Caco-2 (cell line): ENCODE data around the gene PPP1R12B. TPM values are rescaled to one million over a fixed set of nuclear protein-coding genes. Genes with fewer than 3 reads are reported as not detected.
"Not testable (repeated sequence)": the region's sequence is repeated elsewhere in the genome, so short reads cannot be mapped to it uniquely, and the experiment has no call there.

Experiments
- BruUV-seq: library from RNA; stranded (reverse); fragments of 400-500 nt; replicated peaks from 2 replicates; lab custom pipeline; 2021; lab: Mats Ljungman, UMichigan
- CTCF ChIA-PET: fragments of 300-600 bp; sonication (Branson Sonifier 250); formaldehyde crosslinking; loops from one replicate; lab custom pipeline; 2022; ENCODE audit warnings: antibody characterized with exemption; lab: Charles Lee
- POLR2A ChIA-PET: fragments of 300-600 bp; sonication (Branson Sonifier 250); formaldehyde crosslinking; loops from one replicate; lab custom pipeline; 2022; ENCODE audit warnings: antibody characterized with exemption; lab: Charles Lee
- DNase-seq, 2 experiments: peaks; one replicate each; pipeline versions ENCODE4 v3.0.0 to v3.0.0-alpha.2; 2020 to 2022
- H3K27me3 ChIP-seq: replicated peaks from 2 replicates; pipeline ENCODE4 v1.6.0; 2011; ENCODE audit warnings: low read length; ENCODE audit not compliant: control insufficient read depth, insufficient read depth
- H3K36me3 ChIP-seq: 2 replicates; pipeline ENCODE4 v1.5.1; 2011; ENCODE audit warnings: low read length; ENCODE audit not compliant: control insufficient read depth, insufficient read depth
- H3K4me1 ChIP-seq: fragments of 250-450 bp; sonication (Bioruptor Pico); 2 replicates; pipeline ENCODE4 v1.5.1; 2020; ENCODE audit warnings: mild to moderate bottlenecking
- H3K4me3 ChIP-seq: 2 replicates; pipeline ENCODE4 v1.5.1; 2011; ENCODE audit warnings: low read depth, mild to moderate bottlenecking, control low read depth, low read length
- H3K9me3 ChIP-seq: fragments of 250-450 bp; sonication (Bioruptor Pico); 2 replicates; pipeline ENCODE4 v1.5.1; 2020; ENCODE audit warnings: mild to moderate bottlenecking, moderate library complexity
- H3K27ac Mint-ChIP-seq: one replicate; pipeline ENCODE4 v1.8.0; 2022; ENCODE audit warnings: mixed read lengths; ENCODE audit not compliant: unreplicated experiment
- H3K27me3 Mint-ChIP-seq: one replicate; pipeline ENCODE4 v1.8.0; 2022; ENCODE audit warnings: mixed read lengths; ENCODE audit not compliant: insufficient read depth, unreplicated experiment
- H3K36me3 Mint-ChIP-seq: one replicate; pipeline ENCODE4 v1.8.0; 2022; ENCODE audit warnings: mild to moderate bottlenecking, mixed read lengths; ENCODE audit not compliant: insufficient read depth, unreplicated experiment
- H3K4me1 Mint-ChIP-seq: one replicate; pipeline ENCODE4 v1.8.0; 2022; ENCODE audit warnings: low read depth, mixed read lengths; ENCODE audit not compliant: unreplicated experiment
- H3K4me3 Mint-ChIP-seq: one replicate; pipeline ENCODE4 v1.8.0; 2022; ENCODE audit warnings: mild to moderate bottlenecking, moderate library complexity, mixed read lengths; ENCODE audit not compliant: unreplicated experiment
- H3K9me3 Mint-ChIP-seq: one replicate; pipeline ENCODE4 v1.8.0; 2022; ENCODE audit warnings: mixed read lengths; ENCODE audit not compliant: unreplicated experiment
- intact Hi-C: fragments of 100-400 bp; cut with micrococcal nuclease; formaldehyde crosslinking; loops from one replicate; pipeline ENCODE4 v1.10.0; 2022; ENCODE audit not compliant: unreplicated experiment
- total RNA-seq: library from RNA; stranded (reverse); gene quantifications from 2 replicates; pipeline ENCODE4 v1.2.3, GENCODE V29; 2022
- TF ChIP-seq, protein P1 (sequence below), 2 experiments: fragments of 200-600 bp in 1 of 2; IDR thresholded peaks; 1 replicate in 1 of 2; 2 replicates in 1 of 2; pipeline versions ENCODE4 v1.5.1 to v1.8.0; 2011 to 2022; ENCODE audit warnings: antibody characterized with exemption in 1 of 2, control low read depth in 1 of 2, inconsistent platforms in 1 of 2, low read depth in 1 of 2, low read length in 1 of 2, mild to moderate bottlenecking in 1 of 2, moderate library complexity in 1 of 2; ENCODE audit not compliant: insufficient read depth in 1 of 2, severe bottlenecking in 1 of 2, unreplicated experiment in 1 of 2

PPP1R12B gene
- total RNA-seq, 1 experiment from 2014 or later, result 16.4 TPM

DNA sequence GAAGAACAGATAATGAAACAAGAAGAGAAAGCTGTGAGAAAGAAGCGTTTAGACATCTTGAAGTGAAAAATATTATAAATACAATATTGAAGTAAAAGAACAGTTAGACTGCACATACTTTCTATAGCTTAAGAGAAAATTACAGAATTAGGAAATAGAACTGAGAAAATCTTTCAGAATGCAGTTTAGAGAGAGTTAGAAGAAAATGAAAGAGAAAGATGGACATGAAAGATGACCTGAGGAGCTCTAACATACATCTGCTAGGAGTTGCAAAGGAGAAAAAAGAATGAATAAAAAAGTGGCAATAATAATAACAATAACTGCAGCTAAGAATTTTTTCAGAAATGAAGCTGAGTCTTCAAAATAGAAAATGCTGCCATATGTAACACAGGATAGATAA lies 173.0 kb downstream of the PPP1R12B start:
- H3K36me3 ChIP-seq, H3K9me3 Mint-ChIP-seq, H3K27ac Mint-ChIP-seq, H3K9me3 ChIP-seq, H3K4me3 ChIP-seq, POLR2A ChIA-PET, H3K27me3 ChIP-seq, intact Hi-C loops, BruUV-seq, H3K4me1 Mint-ChIP-seq, H3K4me1 ChIP-seq, CTCF ChIA-PET, H3K4me3 Mint-ChIP-seq, H3K36me3 Mint-ChIP-seq, H3K27me3 Mint-ChIP-seq, DNase-seq: not testable (repeated sequence)

DNA sequence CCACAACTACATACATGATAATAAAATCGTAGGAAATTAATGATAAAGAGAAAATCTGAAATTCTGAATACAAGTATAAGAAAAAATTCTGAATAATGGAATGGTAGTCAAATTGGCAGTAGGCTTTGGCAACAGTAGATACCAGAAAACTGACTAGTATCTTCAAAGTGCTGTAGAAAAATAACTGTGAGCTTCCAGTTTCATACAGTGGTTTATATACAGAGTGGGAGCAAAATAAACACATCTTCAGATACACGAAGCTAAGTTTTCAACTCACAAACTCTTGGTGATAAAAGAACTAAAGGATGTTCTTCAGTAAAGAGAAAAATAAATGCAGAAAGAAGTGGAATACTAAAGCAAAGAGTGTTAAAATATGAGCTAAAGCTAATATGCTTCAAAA lies 173.4 kb downstream of the PPP1R12B start:
- no peaks in the 10 kb centered on the region for H3K27me3 Mint-ChIP-seq
- no TSS peak for BruUV-seq
- Histone ChIP-seq H3K36me3 (no peaks in the 10 kb centered on the region; the same call in 1 of the 2 replicates), H3K9me3 (no peaks in the 10 kb centered on the region), H3K27me3 (no peaks in the 10 kb centered on the region), H3K4me3 (no peak overlapping the region), H3K4me1 (no peaks in the 10 kb centered on the region)
- intact Hi-C loops, result no loop called here
- no peak for DNase-seq
- no peak overlapping the region for H3K27ac Mint-ChIP-seq
- ChIA-PET CTCF (no interaction called here), POLR2A (no interaction called here)
- H3K9me3 Mint-ChIP-seq, result no peaks in the 10 kb centered on the region
- H3K36me3 Mint-ChIP-seq, result no peaks in the 10 kb centered on the region
- H3K4me1 Mint-ChIP-seq, result peaks cover 7% of the 10 kb centered on the region
- TF ChIP-seq, protein P1, sequence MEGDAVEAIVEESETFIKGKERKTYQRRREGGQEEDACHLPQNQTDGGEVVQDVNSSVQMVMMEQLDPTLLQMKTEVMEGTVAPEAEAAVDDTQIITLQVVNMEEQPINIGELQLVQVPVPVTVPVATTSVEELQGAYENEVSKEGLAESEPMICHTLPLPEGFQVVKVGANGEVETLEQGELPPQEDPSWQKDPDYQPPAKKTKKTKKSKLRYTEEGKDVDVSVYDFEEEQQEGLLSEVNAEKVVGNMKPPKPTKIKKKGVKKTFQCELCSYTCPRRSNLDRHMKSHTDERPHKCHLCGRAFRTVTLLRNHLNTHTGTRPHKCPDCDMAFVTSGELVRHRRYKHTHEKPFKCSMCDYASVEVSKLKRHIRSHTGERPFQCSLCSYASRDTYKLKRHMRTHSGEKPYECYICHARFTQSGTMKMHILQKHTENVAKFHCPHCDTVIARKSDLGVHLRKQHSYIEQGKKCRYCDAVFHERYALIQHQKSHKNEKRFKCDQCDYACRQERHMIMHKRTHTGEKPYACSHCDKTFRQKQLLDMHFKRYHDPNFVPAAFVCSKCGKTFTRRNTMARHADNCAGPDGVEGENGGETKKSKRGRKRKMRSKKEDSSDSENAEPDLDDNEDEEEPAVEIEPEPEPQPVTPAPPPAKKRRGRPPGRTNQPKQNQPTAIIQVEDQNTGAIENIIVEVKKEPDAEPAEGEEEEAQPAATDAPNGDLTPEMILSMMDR (IDR thresholded peaks at IDR 0.05; ENCODE audit: insufficient read depth in 1 of 2, low read depth in 1 of 2, low read length in 1 of 2, severe bottlenecking in 1 of 2, unreplicated experiment in 1 of 2), result no peak
- H3K4me3 Mint-ChIP-seq, result no peak overlapping the region

DNA sequence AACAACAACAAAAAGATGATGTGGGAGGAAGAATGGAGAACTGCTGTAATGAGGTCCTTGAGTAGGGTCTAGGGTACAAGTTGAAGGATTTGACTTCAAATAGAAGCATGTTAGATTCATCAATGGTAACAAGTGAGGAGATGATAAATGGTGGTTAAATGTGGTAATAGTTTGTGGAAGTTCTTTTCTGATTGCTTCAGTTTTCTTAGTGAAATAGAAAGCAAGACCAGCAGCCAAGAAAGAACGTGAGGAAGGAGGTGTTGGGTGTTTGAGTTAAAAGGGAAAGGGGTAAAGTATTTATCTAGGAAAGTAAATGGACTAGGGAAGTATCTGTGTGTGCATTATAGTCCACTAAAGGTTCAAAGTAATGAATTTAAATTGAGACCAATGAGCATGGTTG lies 177.6 kb downstream of the PPP1R12B start:
- POLR2A ChIA-PET, H3K9me3 ChIP-seq, H3K27me3 ChIP-seq, intact Hi-C loops, H3K27ac Mint-ChIP-seq, H3K4me1 Mint-ChIP-seq, CTCF ChIA-PET, H3K4me3 Mint-ChIP-seq, H3K27me3 Mint-ChIP-seq, H3K36me3 ChIP-seq, BruUV-seq, DNase-seq, H3K4me3 ChIP-seq, H3K36me3 Mint-ChIP-seq, H3K4me1 ChIP-seq, H3K9me3 Mint-ChIP-seq: not testable (repeated sequence)

DNA sequence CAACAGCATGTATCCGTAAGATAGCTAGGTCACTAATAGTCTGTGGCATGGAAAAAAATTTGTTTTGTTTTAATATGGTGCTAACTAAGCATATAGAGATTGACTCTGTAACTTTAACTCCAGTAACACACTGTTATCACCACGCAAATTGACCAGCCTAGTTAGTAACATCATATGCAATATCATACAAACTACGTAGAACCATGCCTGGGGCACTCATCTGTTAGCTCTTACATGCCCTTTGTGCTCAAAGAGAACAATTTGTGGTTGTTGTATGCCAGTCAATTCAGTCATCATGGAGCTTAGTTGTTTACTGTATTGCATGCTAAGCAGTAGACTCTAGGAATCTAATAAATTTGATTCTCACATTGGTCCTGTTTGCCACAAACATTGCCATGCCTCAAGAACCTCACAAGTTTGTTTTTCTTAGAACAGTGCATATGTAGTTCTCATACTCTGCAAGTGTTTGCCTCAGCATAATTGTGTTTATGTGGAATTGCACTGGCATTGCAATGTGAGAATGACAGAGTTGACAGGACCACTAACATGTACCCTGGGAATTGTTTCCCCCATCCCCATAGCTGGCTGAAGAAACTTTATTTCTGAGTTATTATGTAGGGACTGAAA lies 179.7 kb downstream of the PPP1R12B start:
- H3K4me1 ChIP-seq, result peaks cover 17% of the 10 kb centered on the region
- intact Hi-C loops, POLR2A ChIA-PET, H3K27ac Mint-ChIP-seq, H3K27me3 ChIP-seq, H3K9me3 Mint-ChIP-seq, H3K9me3 ChIP-seq, H3K4me3 ChIP-seq, DNase-seq, CTCF ChIA-PET, H3K27me3 Mint-ChIP-seq, H3K36me3 ChIP-seq, H3K4me3 Mint-ChIP-seq, H3K36me3 Mint-ChIP-seq, BruUV-seq: not testable (repeated sequence)
- peaks cover 15% of the 10 kb centered on the region for H3K4me1 Mint-ChIP-seq

DNA sequence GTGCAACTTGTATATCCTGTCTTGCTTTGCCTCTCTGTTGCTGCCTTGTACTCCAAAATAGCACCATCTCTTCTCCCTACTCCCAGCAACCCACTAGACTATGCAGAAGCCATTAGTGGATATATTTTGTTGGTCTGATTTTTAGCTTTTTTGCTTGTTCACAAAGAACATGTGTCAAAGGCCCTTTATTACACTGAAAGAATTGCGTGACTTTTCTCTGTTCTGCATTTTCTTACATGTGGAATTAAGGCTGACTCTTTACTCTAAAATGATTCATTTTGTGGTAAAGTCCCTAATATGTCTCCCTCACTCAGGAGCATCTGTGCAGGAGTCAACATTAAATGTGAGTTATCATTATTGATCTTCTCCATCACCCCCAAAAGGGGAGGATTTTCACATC lies 182.2 kb downstream of the PPP1R12B start:
- CTCF ChIA-PET, H3K4me3 Mint-ChIP-seq, H3K4me3 ChIP-seq, H3K27me3 ChIP-seq, H3K9me3 ChIP-seq, DNase-seq, intact Hi-C loops, H3K36me3 ChIP-seq, H3K27me3 Mint-ChIP-seq, H3K27ac Mint-ChIP-seq, POLR2A ChIA-PET, BruUV-seq, H3K9me3 Mint-ChIP-seq, H3K36me3 Mint-ChIP-seq: not testable (repeated sequence)
- peaks cover 20% of the 10 kb centered on the region for H3K4me1 ChIP-seq
- H3K4me1 Mint-ChIP-seq, result peaks cover 21% of the 10 kb centered on the region
